K562 (cell line): ENCODE results near the gene PRKRIP1. TPM values are rescaled to one million over a fixed set of nuclear protein-coding genes. Genes with fewer than 3 reads are reported as not detected.
A peak's percentile ranks its signal among the peaks of the same experiment; 100 is the strongest.

Experiments
- ATAC-seq: fragments of 200-7000 bp; cut with Tn5 transposase; 3 replicates; pipeline ENCODE4 v1.9.1; 2020; ENCODE audit warnings: moderate library complexity
- BruUV-seq: library from RNA; stranded (reverse); fragments of 400-500 nt; replicated peaks from 2 replicates; lab custom pipeline; 2021; lab: Mats Ljungman, UMichigan
- CTCF ChIA-PET: fragments of 300-600 bp; formaldehyde crosslinking; extraction: SDS; loops from one replicate; lab custom pipeline; 2021; ENCODE audit warnings: low intra/inter-chr PET ratio; lab: Yijun Ruan, JAX
- POLR2A ChIA-PET: fragments of 300-600, 350-650 bp; sonication (Branson Sonifier 250); formaldehyde crosslinking; extraction: SDS; loops from one replicate; lab custom pipeline; 2021; ENCODE audit warnings: antibody characterized with exemption, inconsistent platforms; lab: Yijun Ruan, JAX
- DNase-seq, 4 experiments: peaks; one replicate each; pipeline versions ENCODE4 v3.0.0 to v3.0.0-alpha.2; 2011 to 2018; ENCODE audit warnings: low spot score in 3 of 4, mixed read lengths in 3 of 4; ENCODE audit errors: extremely low read depth in 1 of 4
- FAIRE-seq: peaks from 2 replicates; lab custom pipeline; 2011; peaks lifted over from hg19 to GRCh38; lab: Jason Lieb, UNC
- H2AFZ ChIP-seq: 2 replicates; pipeline ENCODE4 v1.6.0; 2011; ENCODE audit warnings: low read depth, low read length, control low read depth, inconsistent platforms
- H3K27ac ChIP-seq: fragments of 200-600 bp; 3 replicates; pipeline ENCODE4 v1.8.0; 2011; ENCODE audit warnings: low read depth, mild to moderate bottlenecking, control low read depth, inconsistent platforms, low read length, moderate library complexity, mixed read lengths; ENCODE audit errors: extremely low read depth
- H3K27me3 ChIP-seq, 2 experiments: fragments of 300-600 bp in 1 of 2; 2 replicates in 1 of 2; 3 replicates in 1 of 2; pipeline versions ENCODE4 v1.6.0 to v1.8.0; 2011; ENCODE audit warnings: inconsistent platforms in 2 of 2, low read length in 2 of 2, mild to moderate bottlenecking in 1 of 2, mixed read lengths in 1 of 2, moderate library complexity in 1 of 2; ENCODE audit not compliant: control insufficient read depth in 2 of 2, insufficient read depth in 2 of 2
- H3K36me3 ChIP-seq: fragments of 300-600 bp; 3 replicates; pipeline ENCODE4 v1.8.0; 2011; ENCODE audit warnings: mild to moderate bottlenecking, low read length, inconsistent platforms; ENCODE audit not compliant: control insufficient read depth, insufficient read depth
- H3K4me1 ChIP-seq, 2 experiments: fragments of 200-600 bp in 1 of 2; replicated peaks in 1 of 2; 2 replicates in 1 of 2; 3 replicates in 1 of 2; pipeline versions ENCODE4 v1.5.1 to v1.8.0; 2011; ENCODE audit warnings: inconsistent platforms in 2 of 2, low read length in 2 of 2, mild to moderate bottlenecking in 1 of 2, mixed read lengths in 1 of 2, moderate library complexity in 1 of 2; ENCODE audit not compliant: control insufficient read depth in 2 of 2, insufficient read depth in 2 of 2
- H3K4me2 ChIP-seq: 2 replicates; pipeline ENCODE4 v1.6.1; 2011; ENCODE audit warnings: low read length, control low read depth, inconsistent platforms, mixed read lengths; ENCODE audit not compliant: insufficient read depth
- H3K4me3 ChIP-seq: fragments of 200-600 bp; sonication (generic), shearing (Covaris generic); 2 replicates; pipeline ENCODE4 v1.5.1; 2016; ENCODE audit warnings: control low read depth, inconsistent platforms
- H3K79me2 ChIP-seq: fragments of 200-600 bp; 3 replicates; pipeline ENCODE4 v1.8.0; 2011; ENCODE audit warnings: low read length, inconsistent platforms; ENCODE audit not compliant: control insufficient read depth, insufficient read depth
- H3K9ac ChIP-seq, 2 experiments: 2 replicates each; pipeline versions ENCODE4 v1.6.0 to v1.6.1; 2011; ENCODE audit warnings: low read depth in 2 of 2, low read length in 2 of 2, control low read depth in 1 of 2, inconsistent platforms in 1 of 2, mild to moderate bottlenecking in 1 of 2, mixed read lengths in 1 of 2; ENCODE audit not compliant: insufficient read depth in 1 of 2
- H3K9me1 ChIP-seq: one replicate; pipeline ENCODE4 v1.6.0; 2011; ENCODE audit warnings: inconsistent platforms, mild to moderate bottlenecking, low read length, moderate library complexity; ENCODE audit not compliant: control insufficient read depth, insufficient read depth
- H3K9me3 ChIP-seq: replicated peaks from 2 replicates; pipeline ENCODE4 v1.5.1; 2011; ENCODE audit warnings: low read depth, low read length, inconsistent platforms; ENCODE audit not compliant: control insufficient read depth, insufficient read depth
- H4K20me1 ChIP-seq: replicated peaks from 2 replicates; pipeline ENCODE4 v1.6.1; 2011; ENCODE audit warnings: low read length, inconsistent platforms, mixed read lengths; ENCODE audit not compliant: control insufficient read depth, insufficient read depth
- CTBP1 ChIP-seq: fragments of 450-650 bp; IDR thresholded peaks from 2 replicates; pipeline ENCODE4 v1.6.1; 2016; ENCODE audit warnings: borderline replicate concordance
- DPF2 ChIP-seq: fragments of 450-650 bp; IDR thresholded peaks from 2 replicates; pipeline ENCODE4 v1.6.1; 2016
- FOSL1 ChIP-seq: fragments of 200-800 bp; sonication (Bioruptor generic); conservative IDR thresholded peaks from 2 replicates; pipeline ENCODE4 v1.6.1; 2016; ENCODE audit warnings: missing genetic modification characterization, missing compliant biosample characterization
- GATAD2A ChIP-seq: fragments of 450-650 bp; IDR thresholded peaks from 2 replicates; pipeline ENCODE4 v1.6.1; 2017
- MLLT1 ChIP-seq, 2 experiments: fragments of 450-650 bp; IDR thresholded peaks; 2 replicates each; pipeline ENCODE4 v1.6.1; 2016
- MTA1 ChIP-seq: fragments of 450-650 bp; IDR thresholded peaks from 2 replicates; pipeline ENCODE4 v1.6.1; 2017; ENCODE audit warnings: borderline replicate concordance
- TOE1 ChIP-seq, 2 experiments: fragments of 450-650 bp in 1 of 2; sonication (generic) in 1 of 2; formaldehyde crosslinking in 1 of 2; IDR thresholded peaks; 2 replicates each; pipeline versions ENCODE4 v1.7.1 to v1.8.0; 2016 to 2022; ENCODE audit warnings: borderline replicate concordance in 2 of 2, mild to moderate bottlenecking in 2 of 2, antibody characterized with exemption in 1 of 2, inconsistent platforms in 1 of 2, low read depth in 1 of 2, missing genetic modification reagents in 1 of 2, moderate library complexity in 1 of 2
- WGBS: fragments of 100-300 bp; shearing (Covaris generic); methylation state at CpG from one replicate; pipeline ENCODE4 v1.1.6; 2016; ENCODE audit warnings: low coverage, mixed read lengths; ENCODE audit not compliant: insufficient coverage; ENCODE audit errors: missing lambda C conversion rate; 5-methylcytosine and 5-hydroxymethylcytosine counted together
- in situ Hi-C: fragments of 300-500 bp; cut with MboI; formaldehyde crosslinking; loops from 4 replicates; pipeline ENCODE4 v1.15.0; 2018; ENCODE audit warnings: inconsistent platforms, mixed read lengths
- intact Hi-C: fragments of 100-400 bp; cut with micrococcal nuclease; formaldehyde crosslinking; loops from 2 replicates; pipeline ENCODE4 v1.14.2; 2022
- polyA plus RNA-seq, 8 experiments: library from polyadenylated mRNA; depleted of rRNA in 4 of 8; stranded (reverse) in 5 of 8; unstranded in 3 of 8; fragments of >200 nt; fragmentation: Nextera tagmentation in 2 of 8; fragmentation: Illumina TruSeq in 1 of 8; extraction: Ambion mirVana in 2 of 8; extraction: Trizol in 1 of 8; gene quantifications; 2 replicates each; pipeline versions ENCODE4 v1.2.1 to v1.2.3, GENCODE V29; 2011 to 2014; ENCODE audit warnings: inconsistent platforms in 1 of 8, missing spikeins in 1 of 8
- total RNA-seq, 7 experiments: library from RNA; depleted of rRNA in 6 of 7; stranded (reverse); fragments of >200 nt in 6 of 7; fragmentation: Illumina TruSeq in 2 of 7; extraction: Trizol in 2 of 7; gene quantifications; 2 replicates each; pipeline versions ENCODE4 v1.2.1 to v1.2.3, GENCODE V29; 2011 to 2021; ENCODE audit warnings: low replicate concordance in 1 of 7
- TF ChIP-seq, protein P1 (sequence below), 2 experiments: fragments of 450-650 bp; conservative IDR thresholded peaks; 2 replicates each; pipeline ENCODE4 v1.6.1; 2017; ENCODE audit warnings: mild to moderate bottlenecking in 2 of 2, moderate library complexity in 2 of 2
- TF ChIP-seq, protein P2 (sequence below): sonication (generic); formaldehyde crosslinking; IDR thresholded peaks from 2 replicates; pipeline ENCODE4 v1.4.0; 2020; ENCODE audit warnings: mild to moderate bottlenecking, missing genetic modification reagents
- TF ChIP-seq, protein P3 (sequence below): IDR thresholded peaks from 2 replicates; pipeline ENCODE4 v1.6.1; 2016; ENCODE audit warnings: missing genetic modification characterization, missing compliant biosample characterization

PRKRIP1 gene
- total and polyA plus RNA-seq, 9 of the 15 experiments (the other 6 are each of a cell fraction or from before 2014, with no cell fraction given) = 14.9 to 52.1 (median 19.8) TPM

DNA sequence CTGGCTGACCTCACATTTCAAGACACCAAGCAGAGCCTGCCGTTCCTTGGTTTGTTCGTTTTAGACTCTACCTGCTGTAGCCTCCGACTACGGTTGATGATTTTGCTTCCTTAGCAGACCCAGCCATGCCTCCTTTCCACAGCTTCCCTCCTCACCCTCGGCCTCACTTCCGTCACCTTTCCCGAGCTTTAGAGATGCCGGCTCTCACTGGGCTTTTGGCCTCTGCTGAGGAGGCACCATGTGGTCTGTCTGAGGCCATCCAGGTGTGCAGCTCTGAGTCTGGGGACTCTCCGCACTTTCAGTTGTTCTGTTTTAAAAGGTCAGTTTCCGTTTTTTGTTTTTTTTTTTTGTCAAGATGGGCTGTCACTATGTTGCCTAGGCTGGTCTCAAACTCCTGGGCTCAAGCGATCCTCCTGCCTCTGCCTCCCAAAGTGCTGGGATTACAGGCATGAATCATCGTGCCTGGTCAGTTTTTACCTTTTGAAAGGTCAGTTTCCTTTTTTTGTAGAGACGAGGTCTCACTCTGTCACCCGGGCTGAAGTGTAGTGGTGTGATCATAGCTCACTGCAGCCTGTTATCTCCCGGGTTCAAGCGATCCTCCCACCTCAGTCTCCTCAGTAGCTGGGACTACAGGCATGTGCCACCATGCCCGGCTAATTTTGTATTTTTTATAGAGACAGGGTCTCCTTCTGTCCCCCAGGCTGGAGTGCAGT is 49.0 kb downstream of the PRKRIP1 start (continued):
- TF ChIP-seq, protein P1, sequence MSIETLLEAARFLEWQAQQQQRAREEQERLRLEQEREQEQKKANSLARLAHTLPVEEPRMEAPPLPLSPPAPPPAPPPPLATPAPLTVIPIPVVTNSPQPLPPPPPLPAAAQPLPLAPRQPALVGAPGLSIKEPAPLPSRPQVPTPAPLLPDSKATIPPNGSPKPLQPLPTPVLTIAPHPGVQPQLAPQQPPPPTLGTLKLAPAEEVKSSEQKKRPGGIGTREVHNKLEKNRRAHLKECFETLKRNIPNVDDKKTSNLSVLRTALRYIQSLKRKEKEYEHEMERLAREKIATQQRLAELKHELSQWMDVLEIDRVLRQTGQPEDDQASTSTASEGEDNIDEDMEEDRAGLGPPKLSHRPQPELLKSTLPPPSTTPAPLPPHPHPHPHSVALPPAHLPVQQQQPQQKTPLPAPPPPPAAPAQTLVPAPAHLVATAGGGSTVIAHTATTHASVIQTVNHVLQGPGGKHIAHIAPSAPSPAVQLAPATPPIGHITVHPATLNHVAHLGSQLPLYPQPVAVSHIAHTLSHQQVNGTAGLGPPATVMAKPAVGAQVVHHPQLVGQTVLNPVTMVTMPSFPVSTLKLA (conservative IDR thresholded peaks at IDR 0.05) = 0 out of 4 replicates have a peak, but pooled peaks of 1 of the 2 experiments have one; percentile 17
- TF ChIP-seq, protein P2, sequence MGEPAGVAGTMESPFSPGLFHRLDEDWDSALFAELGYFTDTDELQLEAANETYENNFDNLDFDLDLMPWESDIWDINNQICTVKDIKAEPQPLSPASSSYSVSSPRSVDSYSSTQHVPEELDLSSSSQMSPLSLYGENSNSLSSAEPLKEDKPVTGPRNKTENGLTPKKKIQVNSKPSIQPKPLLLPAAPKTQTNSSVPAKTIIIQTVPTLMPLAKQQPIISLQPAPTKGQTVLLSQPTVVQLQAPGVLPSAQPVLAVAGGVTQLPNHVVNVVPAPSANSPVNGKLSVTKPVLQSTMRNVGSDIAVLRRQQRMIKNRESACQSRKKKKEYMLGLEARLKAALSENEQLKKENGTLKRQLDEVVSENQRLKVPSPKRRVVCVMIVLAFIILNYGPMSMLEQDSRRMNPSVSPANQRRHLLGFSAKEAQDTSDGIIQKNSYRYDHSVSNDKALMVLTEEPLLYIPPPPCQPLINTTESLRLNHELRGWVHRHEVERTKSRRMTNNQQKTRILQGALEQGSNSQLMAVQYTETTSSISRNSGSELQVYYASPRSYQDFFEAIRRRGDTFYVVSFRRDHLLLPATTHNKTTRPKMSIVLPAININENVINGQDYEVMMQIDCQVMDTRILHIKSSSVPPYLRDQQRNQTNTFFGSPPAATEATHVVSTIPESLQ (CRISPR knock-in tag) = 0 out of 2 replicates have a peak, but pooled peaks have one; percentile 51
- TF ChIP-seq DPF2 = peak; percentile 72
- TF ChIP-seq FOSL1 = 0 out of 2 replicates have a peak, but pooled peaks have one; percentile 38
- 0 out of 2 replicates have a peak, but pooled peaks have one; percentile 20 for TF ChIP-seq CTBP1

GRCh38 chr7:102445674-102446071 is 49.5 kb downstream of the PRKRIP1 start:
- FAIRE-seq (no peak), DNase-seq (no peak), ATAC-seq (no peak)
- peak; percentile 18 to 68; a peak in 1 of 4 replicates for TF ChIP-seq MLLT1 (IDR thresholded peaks at IDR 0.05)
- TF ChIP-seq, protein P3, sequence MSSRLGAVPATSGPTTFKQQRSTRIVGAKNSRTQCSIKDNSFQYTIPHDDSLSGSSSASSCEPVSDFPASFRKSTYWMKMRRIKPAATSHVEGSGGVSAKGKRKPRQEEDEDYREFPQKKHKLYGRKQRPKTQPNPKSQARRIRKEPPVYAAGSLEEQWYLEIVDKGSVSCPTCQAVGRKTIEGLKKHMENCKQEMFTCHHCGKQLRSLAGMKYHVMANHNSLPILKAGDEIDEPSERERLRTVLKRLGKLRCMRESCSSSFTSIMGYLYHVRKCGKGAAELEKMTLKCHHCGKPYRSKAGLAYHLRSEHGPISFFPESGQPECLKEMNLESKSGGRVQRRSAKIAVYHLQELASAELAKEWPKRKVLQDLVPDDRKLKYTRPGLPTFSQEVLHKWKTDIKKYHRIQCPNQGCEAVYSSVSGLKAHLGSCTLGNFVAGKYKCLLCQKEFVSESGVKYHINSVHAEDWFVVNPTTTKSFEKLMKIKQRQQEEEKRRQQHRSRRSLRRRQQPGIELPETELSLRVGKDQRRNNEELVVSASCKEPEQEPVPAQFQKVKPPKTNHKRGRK = peak; percentile 90
- no peak for TF ChIP-seq GATAD2A
- TF ChIP-seq TOE1 (IDR thresholded peaks at IDR 0.05; ENCODE audit: borderline replicate concordance) = 0 out of 2 replicates have a peak, but pooled peaks have one; percentile 37
- no peak for TF ChIP-seq TOE1 (CRISPR knock-in tag; IDR thresholded peaks at IDR 0.05; ENCODE audit: borderline replicate concordance, low read depth)
- peak; percentile 61 for TF ChIP-seq MTA1
- Histone ChIP-seq H3K9me1 (peaks cover 3% of the 10 kb centered on the region), H4K20me1 (no peaks in the 10 kb centered on the region; the same call in 1 of the 2 replicates), H3K79me2 (no peaks in the 10 kb centered on the region), H3K4me2 (0 out of 2 replicates have a peak overlapping the region, but pooled peaks have one; percentile 0), H3K27ac (peak overlapping the region; percentile 41; the same call in 1 of the 3 replicates), H3K9me3 (no peaks in the 10 kb centered on the region), H3K9ac (peak overlapping the region in 1 of 2 experiments; percentile 88; a peak in 2 of 4 replicates), H3K36me3 (peaks cover 25% of the 10 kb centered on the region; the same call in 2 of the 3 replicates), H3K4me3 (no peak overlapping the region), H3K27me3 (no peaks in the 10 kb centered on the region), H3K4me1 (peaks cover 30 to 69% of the 10 kb centered on the region in 2 experiments), H2AFZ (no peak overlapping the region)
- POLR2A ChIA-PET = interaction anchor here (1.5 to 1.6 kb wide), 2 partner anchors 8 to 11 kb away, joined by 3 to 4 read pairs; no protein-coding TSS in a partner anchor
- CTCF ChIA-PET = no interaction called here
- in situ Hi-C loops (no loop called here), intact Hi-C loops (no loop called here)
- no TSS peak for BruUV-seq
- WGBS = 43% methylated on average over 2 of the region's 2 CpGs
